ENCODE results near the gene PKD1L1.
A peak's percentile ranks its signal among the peaks of the same experiment; 100 is the strongest.

Gene PKD1L1

GRCh38 chr7:47818796-47819606 lies 129.3 kb downstream of the PKD1L1 start:
- peak; percentile 9 to 60 (median 22) for DNase-seq (ENCODE audit: low read depth in 2 of 3, low spot score in 1 of 3)

GRCh38 chr7:47817917-47818316 lies 130.3 kb downstream of the PKD1L1 start:
- DNase-seq (ENCODE audit: low read depth in 2 of 3, low spot score in 1 of 3): no peak

- DNase-seq (ENCODE audit: low read depth in 2 of 3, low spot score in 1 of 3): no peak
Observed at GRCh38 chr7:47816647-47817046, 131.6 kb downstream of the PKD1L1 start.

GRCh38 chr7:47815867-47816266 lies 132.4 kb downstream of the PKD1L1 start:
- DNase-seq (ENCODE audit: low read depth in 2 of 3, low spot score in 1 of 3): no peak

- no peak for DNase-seq (ENCODE audit: low read depth in 2 of 3, low spot score in 1 of 3)
Observed at GRCh38 chr7:47814905-47815613, 133.2 kb downstream of the PKD1L1 start.

GRCh38 chr7:47813620-47814260 lies 134.5 kb downstream of the PKD1L1 start:
- no peak for DNase-seq (ENCODE audit: low read depth in 2 of 3, low spot score in 1 of 3)

GRCh38 chr7:47812429-47813136 lies 135.7 kb downstream of the PKD1L1 start:
- DNase-seq (ENCODE audit: low read depth in 2 of 3, low spot score in 1 of 3): no peak

- DNase-seq (ENCODE audit: low read depth in 2 of 3, low spot score in 1 of 3): no peak
Observed at GRCh38 chr7:47811632-47812380, 136.5 kb downstream of the PKD1L1 start.

- no peak for DNase-seq (ENCODE audit: low read depth in 2 of 3, low spot score in 1 of 3)
Observed at GRCh38 chr7:47809387-47809786, 138.9 kb downstream of the PKD1L1 start.

GRCh38 chr7:47808321-47808720 lies 139.9 kb downstream of the PKD1L1 start:
- DNase-seq (ENCODE audit: low read depth in 2 of 3, low spot score in 1 of 3): no peak

GRCh38 chr7:47807756-47808155 lies 140.5 kb downstream of the PKD1L1 start:
- DNase-seq (ENCODE audit: low read depth in 2 of 3, low spot score in 1 of 3): no peak

- no peak for DNase-seq (ENCODE audit: low read depth in 2 of 3, low spot score in 1 of 3)
Observed at GRCh38 chr7:47807126-47807525, 141.1 kb downstream of the PKD1L1 start.

- DNase-seq (ENCODE audit: low read depth in 2 of 3, low spot score in 1 of 3): no peak
Observed at GRCh38 chr7:47806701-47807103, 141.6 kb downstream of the PKD1L1 start.

GRCh38 chr7:47804767-47805545 lies 143.3 kb downstream of the PKD1L1 start:
- DNase-seq (ENCODE audit: low read depth in 2 of 3, low spot score in 1 of 3): no peak

- DNase-seq (ENCODE audit: low read depth in 2 of 3, low spot score in 1 of 3): no peak
Observed at GRCh38 chr7:47803846-47804245, 144.4 kb downstream of the PKD1L1 start.

GRCh38 chr7:47803025-47803424 lies 145.2 kb downstream of the PKD1L1 start:
- DNase-seq (ENCODE audit: low read depth in 2 of 3, low spot score in 1 of 3): no peak

GRCh38 chr7:47801423-47801822 lies 146.8 kb downstream of the PKD1L1 start:
- DNase-seq (ENCODE audit: low read depth in 2 of 3, low spot score in 1 of 3): no peak

GRCh38 chr7:47799524-47799923 lies 148.7 kb downstream of the PKD1L1 start:
- no peak for DNase-seq (ENCODE audit: low read depth in 2 of 3, low spot score in 1 of 3)

GRCh38 chr7:47796347-47796746 lies 151.9 kb downstream of the PKD1L1 start:
- DNase-seq (ENCODE audit: low read depth in 2 of 3, low spot score in 1 of 3): no peak

- no peak for DNase-seq (ENCODE audit: low read depth in 2 of 3, low spot score in 1 of 3)
Observed at GRCh38 chr7:47795631-47796030, 152.6 kb downstream of the PKD1L1 start.

Measured in stimulated activated CD4-positive, alpha-beta T cell treated with anti-CD3 and anti-CD28 coated beads, Interleukin-12 subunit alpha, Interleukin-12 subunit beta, amount 100 ng/mL, for 48 hours (primary cell).